Natural killer cell (primary cell): Measurements from ENCODE around the gene NFIA. TPM values are rescaled to one million over a fixed set of nuclear protein-coding genes. Genes with fewer than 3 reads are reported as not detected.

Source experiments
- ATAC-seq, 3 donors: fragments of 150-1000 bp in 2 of 3; fragments of 200-7000 bp in 1 of 3; cut with Tn5 transposase; 1 replicate in 1 of 3; 2 replicates in 2 of 3; pipeline ENCODE4 v1.10.0; 2021; ENCODE audit warnings: mild to moderate bottlenecking in 2 of 3, moderate library complexity in 2 of 3
- DNase-seq, 2 donors: peaks; one replicate each; pipeline versions ENCODE4 v3.0.0 to v3.0.0-alpha.2; 2013 to 2021; ENCODE audit warnings: mixed read lengths in 1 of 2
- H3K27ac ChIP-seq: one replicate; pipeline ENCODE4 v1.5.1; 2013; ENCODE audit warnings: mild to moderate bottlenecking, low read length
- H3K27me3 ChIP-seq: one replicate; pipeline ENCODE4 v1.6.1; 2013; ENCODE audit warnings: low read length; ENCODE audit not compliant: control insufficient read depth, insufficient read depth
- H3K36me3 ChIP-seq: one replicate; pipeline ENCODE4 v1.6.1; 2013; ENCODE audit warnings: low read length; ENCODE audit not compliant: control insufficient read depth, insufficient read depth
- H3K4me1 ChIP-seq: one replicate; pipeline ENCODE4 v1.6.1; 2013; ENCODE audit warnings: low read length; ENCODE audit not compliant: control insufficient read depth, insufficient read depth
- H3K4me3 ChIP-seq: one replicate; pipeline ENCODE4 v1.5.1; 2013; ENCODE audit warnings: low read length
- H3K9me3 ChIP-seq: one replicate; pipeline ENCODE4 v1.6.1; 2013; ENCODE audit warnings: low read length; ENCODE audit not compliant: control insufficient read depth, insufficient read depth
- H3K27ac Mint-ChIP-seq, 2 donors: one replicate each; pipeline ENCODE4 v1.8.0; 2022; ENCODE audit warnings: mild to moderate bottlenecking in 2 of 2, mixed read lengths in 2 of 2, moderate library complexity in 1 of 2
- H3K27me3 Mint-ChIP-seq, 2 donors: one replicate each; pipeline ENCODE4 v1.8.0; 2022; ENCODE audit warnings: low read depth in 2 of 2, mixed read lengths in 2 of 2
- H3K36me3 Mint-ChIP-seq: one replicate; pipeline ENCODE4 v1.8.0; 2022; ENCODE audit warnings: mixed read lengths
- H3K4me1 Mint-ChIP-seq, 2 donors: one replicate each; pipeline ENCODE4 v1.8.0; 2022; ENCODE audit warnings: mixed read lengths in 2 of 2
- H3K4me3 Mint-ChIP-seq: one replicate; pipeline ENCODE4 v1.8.0; 2022; ENCODE audit warnings: mild to moderate bottlenecking, moderate library complexity, mixed read lengths
- H3K9me3 Mint-ChIP-seq, 2 donors: one replicate each; pipeline ENCODE4 v1.8.0; 2022; ENCODE audit warnings: mixed read lengths in 2 of 2
- WGBS: methylation state at CpG from one replicate; pipeline ENCODE4 v1.1.7; 2013; ENCODE audit warnings: missing lambda C conversion rate; ENCODE audit not compliant: insufficient coverage; 5-methylcytosine and 5-hydroxymethylcytosine counted together
- intact Hi-C: fragments of 100-400 bp; cut with micrococcal nuclease; formaldehyde crosslinking; loops from one replicate; pipeline ENCODE4 v1.14.2; 2022
- total RNA-seq, 4 donors: library from RNA; stranded (reverse); fragments of 120-200 nt in 1 of 4; gene quantifications; one replicate each; pipeline versions ENCODE4 v1.2.3 to v1.2.4, GENCODE V29; 2013 to 2022
- TF ChIP-seq, protein P1 (sequence below): fragments of 200-600 bp; IDR thresholded peaks from one replicate; pipeline ENCODE4 v1.8.0; 2022; ENCODE audit warnings: antibody characterized with exemption

Gene NFIA
- total RNA-seq, 3 donors from 2014 or later (not counting 1 experiment from before 2014, with no cell fraction given), result 3.5 to 6.5 (median 3.6) TPM

DNA sequence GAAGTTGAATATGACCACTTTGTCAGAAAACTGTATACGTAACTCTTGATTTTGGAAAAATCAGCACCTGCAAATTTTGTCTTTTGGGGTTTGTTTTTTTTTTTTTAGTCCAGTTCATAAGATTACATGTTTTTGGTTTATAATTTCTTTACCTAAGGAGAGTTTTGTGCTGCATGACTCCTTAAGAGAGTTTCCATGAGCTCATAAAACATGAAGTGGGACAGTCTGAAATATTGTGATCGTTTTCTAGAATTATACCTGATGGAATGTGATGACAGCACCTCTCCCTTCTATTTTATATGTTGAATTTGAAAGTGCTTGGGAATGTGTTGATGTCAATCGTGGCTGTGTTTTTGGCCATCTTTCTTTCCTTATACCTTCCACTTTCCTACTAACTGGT lies 158.5 kb downstream of the NFIA start:
- WGBS, result 93% methylated on average over 2 of the region's 3 CpGs
- no peaks in the 10 kb centered on the region for H3K9me3 Mint-ChIP-seq
- DNase-seq (no peak), ATAC-seq (no peak)
- Histone ChIP-seq H3K4me1 (no peaks in the 10 kb centered on the region), H3K36me3 (no peaks in the 10 kb centered on the region), H3K9me3 (no peaks in the 10 kb centered on the region), H3K4me3 (no peak overlapping the region), H3K27me3 (peaks cover 2% of the 10 kb centered on the region), H3K27ac (no peak overlapping the region)
- H3K27me3 Mint-ChIP-seq, result peaks cover 7 to 24% of the 10 kb centered on the region in 2 donors
- TF ChIP-seq, protein P1, sequence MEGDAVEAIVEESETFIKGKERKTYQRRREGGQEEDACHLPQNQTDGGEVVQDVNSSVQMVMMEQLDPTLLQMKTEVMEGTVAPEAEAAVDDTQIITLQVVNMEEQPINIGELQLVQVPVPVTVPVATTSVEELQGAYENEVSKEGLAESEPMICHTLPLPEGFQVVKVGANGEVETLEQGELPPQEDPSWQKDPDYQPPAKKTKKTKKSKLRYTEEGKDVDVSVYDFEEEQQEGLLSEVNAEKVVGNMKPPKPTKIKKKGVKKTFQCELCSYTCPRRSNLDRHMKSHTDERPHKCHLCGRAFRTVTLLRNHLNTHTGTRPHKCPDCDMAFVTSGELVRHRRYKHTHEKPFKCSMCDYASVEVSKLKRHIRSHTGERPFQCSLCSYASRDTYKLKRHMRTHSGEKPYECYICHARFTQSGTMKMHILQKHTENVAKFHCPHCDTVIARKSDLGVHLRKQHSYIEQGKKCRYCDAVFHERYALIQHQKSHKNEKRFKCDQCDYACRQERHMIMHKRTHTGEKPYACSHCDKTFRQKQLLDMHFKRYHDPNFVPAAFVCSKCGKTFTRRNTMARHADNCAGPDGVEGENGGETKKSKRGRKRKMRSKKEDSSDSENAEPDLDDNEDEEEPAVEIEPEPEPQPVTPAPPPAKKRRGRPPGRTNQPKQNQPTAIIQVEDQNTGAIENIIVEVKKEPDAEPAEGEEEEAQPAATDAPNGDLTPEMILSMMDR, result no peak
- no peak overlapping the region for H3K27ac Mint-ChIP-seq
- H3K36me3 Mint-ChIP-seq, result no peaks in the 10 kb centered on the region
- H3K4me3 Mint-ChIP-seq, result no peak overlapping the region
- no peaks in the 10 kb centered on the region for H3K4me1 Mint-ChIP-seq
- intact Hi-C loops, result no loop called here

GRCh38 chr1:61241411-61241838 lies 159.1 kb downstream of the NFIA start:
- Mint-ChIP-seq H3K27ac (no peak overlapping the region), H3K27me3 (peaks cover 7 to 24% of the 10 kb centered on the region in 2 donors), H3K9me3 (no peaks in the 10 kb centered on the region), H3K36me3 (no peaks in the 10 kb centered on the region), H3K4me1 (no peaks in the 10 kb centered on the region), H3K4me3 (no peak overlapping the region)
- TF ChIP-seq, protein P1, result no peak
- H3K27ac ChIP-seq, result no peak overlapping the region
- intact Hi-C loops, result no loop called here
- H3K27me3 ChIP-seq, result peaks cover 2% of the 10 kb centered on the region
- no peak overlapping the region for H3K4me3 ChIP-seq
- no peaks in the 10 kb centered on the region for H3K4me1 ChIP-seq
- no peak for ATAC-seq
- WGBS, result 40% methylated on average over 4 of the region's 4 CpGs
- H3K36me3 ChIP-seq, result no peaks in the 10 kb centered on the region
- DNase-seq, result no peak
- no peaks in the 10 kb centered on the region for H3K9me3 ChIP-seq

DNA sequence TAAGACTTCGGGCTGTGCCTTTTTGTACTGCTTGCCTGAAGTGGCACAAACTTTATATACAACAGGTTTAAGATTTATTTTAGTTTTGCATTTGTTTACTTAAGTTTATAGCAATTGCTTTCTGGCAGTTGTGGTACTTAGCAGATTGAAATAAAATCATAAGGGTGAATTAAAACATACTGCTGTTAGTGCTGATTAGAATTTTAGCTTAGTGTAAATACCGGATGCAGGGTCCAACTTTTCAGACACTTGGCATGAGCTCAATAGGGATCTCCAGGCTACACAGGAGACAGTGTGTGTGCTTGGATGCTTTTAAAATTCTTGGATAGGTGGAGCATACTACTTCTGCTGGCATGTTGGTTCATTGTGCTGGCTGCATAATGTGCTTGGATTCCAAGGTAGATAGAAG lies 159.6 kb downstream of the NFIA start:
- no peak overlapping the region for H3K27ac ChIP-seq
- H3K9me3 ChIP-seq, result no peaks in the 10 kb centered on the region
- no peaks in the 10 kb centered on the region for H3K36me3 ChIP-seq
- Mint-ChIP-seq H3K27ac (no peak overlapping the region), H3K4me1 (no peaks in the 10 kb centered on the region), H3K4me3 (no peak overlapping the region), H3K36me3 (no peaks in the 10 kb centered on the region), H3K27me3 (peaks cover 5 to 24% of the 10 kb centered on the region in 2 donors), H3K9me3 (no peaks in the 10 kb centered on the region)
- WGBS, result 100% methylated on average over 2 of the region's 2 CpGs
- peaks cover 2% of the 10 kb centered on the region for H3K27me3 ChIP-seq
- TF ChIP-seq, protein P1, result no peak
- no peak overlapping the region for H3K4me3 ChIP-seq
- H3K4me1 ChIP-seq, result no peaks in the 10 kb centered on the region
- intact Hi-C loops, result no loop called here
- DNase-seq (no peak), ATAC-seq (no peak)

- no peaks in the 10 kb centered on the region for H3K9me3 Mint-ChIP-seq
- H3K27me3 Mint-ChIP-seq, result peaks cover 6 to 31% of the 10 kb centered on the region in 2 donors
- intact Hi-C loops, result no loop called here
- no peaks in the 10 kb centered on the region for H3K4me1 ChIP-seq
- TF ChIP-seq, protein P1, result no peak
- no peaks in the 10 kb centered on the region for H3K4me1 Mint-ChIP-seq
- ATAC-seq (no peak), DNase-seq (no peak)
- 40% methylated on average over 1 of the region's 1 CpG for WGBS
- no peaks in the 10 kb centered on the region for H3K9me3 ChIP-seq
- no peaks in the 10 kb centered on the region for H3K36me3 Mint-ChIP-seq
- no peak overlapping the region for H3K4me3 ChIP-seq
- H3K27ac Mint-ChIP-seq, result no peak overlapping the region
- peaks cover 2% of the 10 kb centered on the region for H3K27me3 ChIP-seq
- no peak overlapping the region for H3K27ac ChIP-seq
- no peak overlapping the region for H3K4me3 Mint-ChIP-seq
- H3K36me3 ChIP-seq, result no peaks in the 10 kb centered on the region
Observed at GRCh38 chr1:61244114-61244513, 161.8 kb downstream of the NFIA start.
